NCI-H146 treated with DMSO at 0.1 percent for 48 hours (cell line): Measurements from ENCODE around the gene ERICH2.
A peak's percentile ranks its signal among the peaks of the same experiment; 100 is the strongest.
"Not testable (repeated sequence)": the region's sequence is repeated elsewhere in the genome, so short reads cannot be mapped to it uniquely, and the experiment has no call there.

Experiments used
- DNase-seq: peaks from one replicate; lab custom pipeline; 2025; ENCODE audit not compliant: unreplicated experiment; lab: John Stamatoyannopoulos, UW

ERICH2 gene, protein sequence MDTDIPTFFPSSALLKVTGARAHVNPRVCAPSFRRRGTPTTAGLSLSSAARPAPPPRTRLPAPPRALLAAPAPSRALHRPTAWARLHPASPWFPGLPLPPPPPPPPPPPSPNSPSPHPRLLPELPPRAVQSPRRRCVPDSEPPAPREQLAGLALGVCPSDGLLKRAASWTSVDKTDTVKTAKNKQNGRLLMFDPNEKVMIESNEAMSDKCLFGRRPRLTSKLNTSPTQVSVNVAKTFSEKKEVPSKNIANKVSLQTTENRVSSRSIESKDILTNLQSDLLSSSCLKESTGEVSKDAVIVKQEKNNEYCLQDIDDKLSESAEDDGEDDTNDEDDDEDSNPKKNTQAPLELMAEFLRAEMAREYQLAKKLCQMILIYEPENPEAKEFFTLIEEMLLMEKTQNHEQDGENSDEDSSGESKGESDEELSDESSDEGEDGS

GRCh38 chr2:170770008-170770605 is at the start of gene ERICH2:
ERICH2 (plus strand) TSS chr2:170770378; CDS start chr2:170770682, 304 bp downstream.
- peak; percentile 5 for DNase-seq

DNA sequence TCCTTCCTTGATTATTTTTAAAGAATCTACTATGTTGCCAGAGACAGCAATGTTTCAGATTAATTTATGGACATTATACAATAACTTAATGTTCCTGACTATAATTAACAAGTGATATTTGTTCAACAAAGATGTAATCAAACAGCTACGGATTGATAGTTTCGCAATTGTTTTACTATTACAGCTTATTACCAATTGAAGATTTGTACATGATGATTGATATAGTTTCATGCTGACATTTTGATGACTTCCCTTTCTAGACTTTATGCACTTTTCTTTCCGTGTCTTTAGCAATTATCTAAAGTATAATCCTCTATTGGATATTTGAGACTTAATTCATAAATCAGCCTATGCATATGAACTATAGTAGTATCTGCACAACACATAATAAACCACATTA is 48.5 kb upstream of the ERICH2 start:
- no peak for DNase-seq

DNA sequence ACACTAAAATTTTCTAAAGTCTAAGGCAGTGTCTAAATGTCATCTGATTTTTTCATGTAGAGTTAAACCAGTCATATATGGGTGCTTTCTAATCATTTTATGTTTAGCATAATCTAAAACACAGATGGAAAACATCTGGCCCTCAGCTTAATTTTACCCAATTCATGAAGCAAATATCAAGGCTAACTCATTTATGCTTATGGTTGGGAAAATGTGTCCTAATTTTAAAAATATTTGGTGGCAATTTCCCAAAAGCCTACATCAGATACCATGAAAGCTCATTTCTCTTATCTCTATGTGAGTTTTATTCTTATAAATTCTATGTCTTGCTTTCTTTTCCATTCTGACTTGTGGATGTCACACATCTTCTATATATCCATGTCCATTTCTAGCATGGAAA is 47.9 kb upstream of the ERICH2 start:
- DNase-seq: no peak

DNA sequence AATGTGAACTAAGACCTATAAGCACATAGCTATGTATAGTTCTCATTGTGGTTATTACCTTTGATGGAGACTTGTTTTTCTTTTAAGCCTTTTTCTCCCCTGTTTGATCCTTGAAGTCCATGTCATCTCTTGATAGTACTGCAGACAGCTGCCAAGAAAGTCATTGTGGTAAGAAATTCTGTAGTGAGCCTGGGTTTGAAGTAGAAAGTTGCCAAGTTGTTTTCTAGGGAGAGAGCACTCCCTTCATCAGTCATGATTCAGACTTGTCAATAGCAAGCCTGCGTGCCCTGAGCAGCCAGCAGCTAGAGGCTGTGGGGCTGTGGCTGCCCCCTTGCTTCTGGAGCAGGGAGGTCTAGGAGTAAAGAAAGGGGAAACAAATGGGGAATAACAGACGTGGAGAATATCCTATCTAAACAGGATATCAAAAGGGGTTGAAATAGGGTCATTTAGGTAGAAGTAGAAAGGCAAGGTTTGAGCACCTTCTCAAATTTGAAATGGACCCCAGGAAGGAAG is 46.7 kb upstream of the ERICH2 start:
- DNase-seq: no peak

DNA sequence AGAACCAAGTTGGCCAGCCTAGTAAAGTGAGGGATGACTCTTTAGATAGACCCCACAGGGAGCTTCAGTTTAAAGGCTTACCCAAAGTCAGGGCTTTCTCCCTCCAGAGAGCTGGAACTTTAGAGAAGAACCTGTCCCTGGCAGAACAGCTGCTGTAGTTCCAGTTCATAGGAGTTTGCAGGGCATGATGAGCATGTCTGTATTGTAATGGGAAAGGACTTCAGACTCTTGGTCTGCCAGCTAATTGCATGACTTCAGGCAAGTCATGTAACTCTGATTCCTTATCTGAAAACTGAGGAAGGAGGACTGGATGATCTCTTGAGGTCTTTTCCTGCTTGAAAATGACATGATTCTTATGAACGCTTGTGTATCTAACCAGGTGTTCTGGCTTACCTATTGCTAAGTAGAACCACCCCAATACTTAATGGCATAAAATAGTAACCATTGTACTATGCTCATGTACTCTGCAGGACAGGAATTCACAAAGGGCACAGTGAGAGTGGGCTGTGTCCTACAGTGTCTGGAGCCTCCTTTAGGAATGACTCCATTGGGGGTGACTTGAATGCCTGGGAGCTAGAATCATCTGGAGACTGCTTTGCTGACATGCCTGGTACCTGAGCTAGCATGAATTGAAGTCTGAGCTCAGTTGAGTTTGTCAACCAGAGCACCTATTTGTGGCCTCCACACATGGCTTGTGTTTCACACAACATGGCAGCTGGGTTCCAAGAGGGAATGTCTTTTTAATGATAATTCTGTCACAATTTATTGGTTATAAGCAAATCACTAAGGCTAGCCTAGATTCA is 36.2 kb upstream of the ERICH2 start:
- no peak for DNase-seq

GRCh38 chr2:170734601-170735000 is 35.6 kb upstream of the ERICH2 start:
- DNase-seq: not testable (repeated sequence)

DNA sequence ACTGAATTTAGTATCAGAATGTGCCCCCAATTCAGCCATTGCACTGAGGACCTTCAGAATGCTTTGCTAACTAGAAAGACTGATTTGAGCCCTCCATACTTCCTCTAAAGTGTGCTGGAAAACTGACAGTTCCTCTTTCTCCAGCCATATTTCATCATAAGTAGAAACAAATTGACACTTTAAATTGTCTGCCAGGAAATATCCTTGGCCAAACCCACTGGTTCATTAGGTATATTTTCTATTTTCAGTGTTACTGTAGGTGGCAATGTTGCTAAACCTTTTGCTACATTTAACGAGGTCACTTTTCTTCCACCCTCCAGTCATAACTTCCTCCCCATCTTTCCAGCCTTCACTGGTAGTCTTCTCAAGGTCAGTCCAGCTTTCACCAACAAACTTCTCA is 33.5 kb upstream of the ERICH2 start:
- DNase-seq: no peak

DNA sequence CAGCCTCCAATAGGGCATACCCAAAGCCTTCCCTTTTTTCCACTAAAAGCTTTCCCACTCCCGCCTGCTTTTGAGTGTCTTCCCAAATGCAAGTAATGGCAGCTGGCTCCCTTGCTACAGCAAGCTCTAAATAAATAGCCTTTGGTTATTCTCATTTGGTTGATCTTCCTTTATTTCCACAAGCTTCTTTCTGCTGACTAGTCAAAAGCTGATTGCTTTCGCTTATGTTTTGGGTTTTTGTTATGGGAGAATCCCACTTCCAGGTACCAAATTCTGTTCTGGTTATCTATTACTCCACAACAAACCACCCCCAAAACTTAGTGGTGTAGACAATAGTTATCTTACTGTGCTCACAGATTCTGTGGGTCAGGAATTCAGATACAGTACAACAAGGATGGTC is 32.8 kb upstream of the ERICH2 start:
- DNase-seq: no peak

GRCh38 chr2:170737821-170738220 is 32.4 kb upstream of the ERICH2 start:
- no peak for DNase-seq

DNA sequence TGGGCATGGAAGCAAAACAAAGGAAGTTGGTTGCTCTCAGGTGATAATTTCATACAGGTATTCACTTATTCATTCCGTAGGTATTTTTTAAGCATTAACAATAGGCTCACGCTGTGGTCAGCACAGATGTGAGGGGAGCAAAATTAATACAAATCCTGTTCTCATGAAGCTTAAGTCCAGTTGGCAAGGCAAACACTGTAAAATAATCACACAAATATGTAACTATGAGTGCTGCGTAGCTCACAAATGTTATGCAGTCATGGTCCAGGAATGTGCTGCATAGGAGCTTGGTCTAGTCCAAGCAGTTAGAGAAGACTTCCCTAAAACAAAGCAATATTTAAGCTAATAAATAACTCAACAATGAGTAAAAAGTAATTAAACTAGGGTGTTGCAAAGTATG is 31.1 kb upstream of the ERICH2 start:
- no peak for DNase-seq

- DNase-seq: no peak
These were observed 30.6 kb upstream of the ERICH2 start for GRCh38 chr2:170739507-170740046.

DNA sequence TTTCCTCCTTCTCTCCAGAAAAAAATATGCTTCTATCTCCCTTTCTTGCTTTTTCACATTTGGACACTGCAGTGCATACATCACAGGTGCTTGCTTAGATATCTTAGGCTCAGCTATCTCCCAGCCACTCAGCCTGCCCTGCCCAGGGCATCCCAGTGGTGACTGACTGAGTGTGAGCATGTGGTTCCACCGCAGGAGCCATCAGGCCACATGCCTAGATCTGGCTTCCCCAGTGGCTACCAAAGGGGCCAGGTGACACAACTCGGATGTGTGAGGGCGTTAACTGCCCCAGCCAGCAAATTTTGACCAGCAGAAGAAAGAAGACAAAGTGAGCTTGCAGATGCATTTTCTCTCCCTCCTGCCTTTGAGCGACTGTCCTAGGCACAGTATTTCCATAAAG is 29.5 kb upstream of the ERICH2 start:
- no peak for DNase-seq

DNA sequence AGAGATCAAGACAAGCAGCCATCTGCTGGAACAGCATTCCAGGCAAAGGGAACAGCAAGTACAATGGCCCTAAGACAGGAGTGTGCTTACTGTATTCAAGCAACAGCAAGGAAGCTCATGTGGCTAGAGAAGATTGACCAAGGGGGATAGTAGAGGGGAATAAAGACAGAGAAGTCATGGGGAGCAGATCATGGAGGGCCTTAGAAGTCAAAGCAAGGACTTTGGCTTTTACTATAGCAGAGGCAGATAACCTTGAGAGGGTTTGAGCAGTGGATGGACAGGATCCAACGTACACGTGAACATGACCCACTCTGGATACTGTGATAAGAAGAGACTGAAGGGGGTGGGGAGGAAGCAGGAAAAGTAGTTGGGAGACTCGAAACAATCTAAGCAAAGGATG is 28.2 kb upstream of the ERICH2 start:
- no peak for DNase-seq

- DNase-seq: no peak
These were observed 27.2 kb upstream of the ERICH2 start for GRCh38 chr2:170742896-170743529.

- no peak for DNase-seq
These were observed 26.5 kb upstream of the ERICH2 start for GRCh38 chr2:170743530-170744239.

DNA sequence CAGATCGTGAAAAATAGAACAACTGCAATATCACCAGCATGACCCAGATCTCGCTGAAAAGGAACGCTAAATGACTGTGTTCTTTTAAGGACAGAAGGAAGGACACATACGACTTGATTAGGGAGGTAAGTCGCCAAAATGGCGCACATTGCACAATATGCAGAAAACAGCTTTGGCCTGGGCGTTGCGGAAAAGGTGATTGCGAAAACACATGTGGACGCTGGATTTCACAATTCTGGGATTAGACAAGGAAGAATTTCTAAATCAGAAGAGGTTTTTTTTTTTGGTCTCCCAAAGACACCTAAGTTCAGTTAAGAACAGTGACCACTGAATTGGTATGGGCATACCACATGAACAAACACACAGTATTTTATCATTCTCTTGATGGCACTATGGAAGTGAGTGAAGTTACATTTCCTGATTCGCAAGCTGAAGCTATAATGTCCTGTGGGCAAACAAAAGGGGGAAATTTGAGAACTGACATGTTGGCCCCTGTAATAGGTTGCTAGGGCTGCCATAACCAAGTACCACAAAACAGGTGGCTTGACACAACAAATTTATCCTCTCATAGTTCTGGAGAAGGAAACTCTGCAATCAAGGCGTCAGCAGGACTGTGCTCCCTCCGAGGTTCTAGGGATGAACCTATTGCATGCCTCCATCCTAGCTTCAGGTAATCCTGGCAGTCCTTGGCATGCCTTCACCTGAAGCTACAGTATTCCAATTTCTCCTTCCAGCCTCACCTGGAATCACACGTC is 25.8 kb upstream of the ERICH2 start:
- no peak for DNase-seq

GRCh38 chr2:170745305-170745704 is 24.9 kb upstream of the ERICH2 start:
- DNase-seq: no peak

DNA sequence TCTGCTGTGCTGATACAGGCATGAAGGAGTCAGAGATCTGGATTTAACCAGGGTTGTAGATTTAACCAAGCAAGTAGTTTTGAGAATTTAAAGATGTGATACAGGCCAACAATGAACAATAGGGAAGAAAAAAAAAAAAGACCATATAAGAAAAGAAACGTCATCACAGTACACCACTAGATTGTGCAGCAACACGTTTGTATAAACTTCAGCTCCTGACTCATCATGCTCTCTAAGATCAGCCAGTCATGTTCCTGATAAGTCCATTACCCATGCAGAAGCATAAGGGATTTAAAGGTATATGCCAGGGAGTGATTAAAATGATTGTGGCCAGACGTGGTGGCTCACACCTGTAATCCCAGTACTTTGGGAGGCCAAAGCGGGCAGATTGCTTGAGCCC is 22.3 kb upstream of the ERICH2 start:
- no peak for DNase-seq

- DNase-seq: not testable (repeated sequence)
These were observed 18.6 kb upstream of the ERICH2 start for GRCh38 chr2:170751555-170751954.
